ENCODE data around the gene NDUFS2. TPM values are rescaled to one million over a fixed set of nuclear protein-coding genes. Genes with fewer than 3 reads are reported as not detected.

Gene NDUFS2
- total and polyA plus RNA-seq, 3 experiments from 2014 or later, result 82.1 to 97.1 (median 93.5) TPM

DNA sequence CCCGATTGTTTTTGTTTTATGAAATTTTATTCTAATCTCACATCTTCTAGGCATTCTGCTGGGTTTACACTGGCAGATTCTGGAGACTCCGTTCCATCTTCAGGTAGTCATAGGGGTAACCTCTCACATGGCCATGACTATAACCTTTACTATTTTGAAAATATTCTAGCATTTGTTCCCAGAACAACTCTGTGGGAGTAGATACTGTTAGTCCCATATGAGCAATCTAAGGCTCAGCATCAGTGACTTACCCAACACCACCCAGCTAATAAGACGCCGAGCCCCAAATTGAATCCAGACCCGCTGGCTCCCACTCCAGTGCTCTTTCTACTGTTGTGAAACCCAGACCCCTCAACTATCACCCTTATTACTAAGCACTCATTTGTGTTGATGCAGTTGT is 13.1 kb upstream of the NDUFS2 start:
- Histone ChIP-seq H3K4me1 (ENCODE audit: insufficient read depth, low read length) (peaks cover 63% of the 10 kb centered on the region), H3K4me3 (ENCODE audit: low read length) (no peak overlapping the region), H3K27ac (ENCODE audit: low read depth, low read length) (no peak overlapping the region), H3K36me3 (ENCODE audit: insufficient read depth, low read length) (no peaks in the 10 kb centered on the region), H3K9me3 (ENCODE audit: low read length) (no peaks in the 10 kb centered on the region), H3K27me3 (ENCODE audit: insufficient read depth, low read length, poor library complexity, severe bottlenecking) (no peaks in the 10 kb centered on the region)
- H3K4me1 Mint-ChIP-seq, result peaks cover 57 to 78% (median 64%) of the 10 kb centered on the region in 3 donors
- peak overlapping the region in 7 of 8 donors; percentile 23 to 87 (median 59) for H3K27ac Mint-ChIP-seq
- peaks cover 0 to 6% (median 0%) of the 10 kb centered on the region in 3 donors for H3K36me3 Mint-ChIP-seq
- H3K27me3 Mint-ChIP-seq, result peaks cover 0 to 1% of the 10 kb centered on the region in 2 donors
- CTCF ChIA-PET, result interaction anchor here (1.1 to 5.0 kb wide), 4 partner anchors 12 to 36 kb away, joined by 3 to 42 read pairs (median 4); partner anchors contain the start of genes B4GALT3 and PPOX
- no peaks in the 10 kb centered on the region for H3K9me3 Mint-ChIP-seq
- POLR2A ChIA-PET, result interaction anchor here (1.5 kb wide), 1 partner anchor 13 kb away, joined by 3 read pairs; the partner anchor contains the start of gene NDUFS2
- H3K4me3 Mint-ChIP-seq, result no peak overlapping the region
- DNase-seq, result no peak

DNA sequence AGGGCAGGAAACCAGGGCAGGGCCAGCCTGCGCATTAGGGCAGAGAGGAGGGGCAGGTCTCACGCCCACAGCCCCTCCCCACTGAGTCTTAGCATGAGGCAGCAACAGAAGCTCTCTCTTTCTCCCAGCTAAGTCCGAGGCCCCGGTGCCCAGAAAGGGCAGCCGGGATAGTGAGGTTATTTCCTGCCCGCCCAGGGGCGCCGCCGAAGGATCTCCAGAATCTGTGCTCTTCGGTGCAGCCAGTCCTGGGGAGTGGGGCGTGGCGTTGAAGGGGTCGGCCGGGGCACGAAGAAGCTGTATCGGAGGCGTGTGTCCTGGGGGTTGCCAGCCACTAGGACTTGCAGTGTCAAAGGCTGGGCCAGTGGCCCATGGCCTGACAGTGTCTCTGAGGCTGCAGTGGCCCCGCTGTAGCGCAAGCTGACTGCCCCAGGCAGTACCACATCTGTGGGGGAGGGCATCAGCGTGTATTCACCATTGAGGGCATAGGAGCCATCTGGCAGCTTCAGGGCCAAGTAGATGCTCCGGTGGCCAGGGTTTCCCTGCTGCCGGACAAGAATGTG is 11.1 kb upstream of the NDUFS2 start:
- Histone ChIP-seq H3K27ac (ENCODE audit: low read depth, low read length) (no peak overlapping the region), H3K27me3 (ENCODE audit: insufficient read depth, low read length, poor library complexity, severe bottlenecking) (no peaks in the 10 kb centered on the region), H3K4me1 (ENCODE audit: insufficient read depth, low read length) (peaks cover 65% of the 10 kb centered on the region), H3K9me3 (ENCODE audit: low read length) (no peaks in the 10 kb centered on the region), H3K36me3 (ENCODE audit: insufficient read depth, low read length) (no peaks in the 10 kb centered on the region), H3K4me3 (ENCODE audit: low read length) (no peak overlapping the region)
- Mint-ChIP-seq H3K27me3 (peaks cover 0 to 3% of the 10 kb centered on the region in 2 donors), H3K4me1 (peaks cover 54 to 77% (median 62%) of the 10 kb centered on the region in 3 donors), H3K4me3 (no peak overlapping the region), H3K9me3 (no peaks in the 10 kb centered on the region), H3K27ac (no peak overlapping the region), H3K36me3 (peaks cover 0 to 2% (median 0%) of the 10 kb centered on the region in 3 donors)
- POLR2A ChIA-PET, result interaction anchor here (0.6 to 2.3 kb wide), 4 partner anchors 9 to 38 kb away, joined by 3 to 11 read pairs (median 6); partner anchors contain the start of gene NDUFS2
- DNase-seq, result no peak
- CTCF ChIA-PET, result interaction anchor here (1.0 to 5.0 kb wide), 13 partner anchors 9 to 209 kb away, joined by 3 to 71 read pairs (median 11); partner anchors contain the start of genes APOA2, B4GALT3, FCER1G and NDUFS2

DNA sequence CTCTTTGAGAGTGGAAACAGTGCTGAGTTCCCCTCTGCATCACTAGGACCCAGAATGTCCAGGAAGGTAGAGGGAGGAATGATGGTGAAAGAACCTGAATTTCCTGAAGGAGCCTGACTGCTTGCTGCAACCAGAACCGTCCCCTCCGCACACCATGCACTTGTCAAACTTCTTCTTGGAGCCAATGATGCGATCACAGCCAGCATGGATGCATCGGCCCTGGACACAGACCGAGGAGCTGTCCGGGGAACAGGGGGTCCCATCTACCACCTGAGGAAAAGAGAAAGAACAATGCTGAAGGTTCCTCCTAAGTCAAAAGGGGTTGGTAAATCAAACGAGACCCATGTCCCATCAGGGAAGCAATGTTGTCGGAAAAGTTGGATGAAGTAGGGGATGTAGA is 10.2 kb upstream of the NDUFS2 start:
- ChIA-PET CTCF (interaction anchor here (1.0 to 5.0 kb wide), 17 partner anchors 10 to 208 kb away, joined by 3 to 71 read pairs (median 9); partner anchors contain the start of genes APOA2, B4GALT3, DEDD and FCER1G), POLR2A (interaction anchor here (0.6 to 2.3 kb wide), 4 partner anchors 10 to 39 kb away, joined by 3 to 11 read pairs (median 6); partner anchors contain the start of gene NDUFS2)
- H3K4me1 Mint-ChIP-seq, result peaks cover 46 to 69% (median 53%) of the 10 kb centered on the region in 3 donors
- H3K36me3 ChIP-seq (ENCODE audit: insufficient read depth, low read length), result no peaks in the 10 kb centered on the region
- H3K9me3 ChIP-seq (ENCODE audit: low read length), result no peaks in the 10 kb centered on the region
- no peak overlapping the region for H3K27ac ChIP-seq (ENCODE audit: low read depth, low read length)
- no peak for DNase-seq
- peaks cover 0 to 2% (median 0%) of the 10 kb centered on the region in 3 donors for H3K36me3 Mint-ChIP-seq
- H3K4me1 ChIP-seq (ENCODE audit: insufficient read depth, low read length), result peaks cover 56% of the 10 kb centered on the region
- H3K4me3 ChIP-seq (ENCODE audit: low read length), result no peak overlapping the region
- peak overlapping the region in 3 of 8 donors; percentile 54 to 76 (median 66) for H3K27ac Mint-ChIP-seq
- no peaks in the 10 kb centered on the region for H3K9me3 Mint-ChIP-seq
- peaks cover 0 to 3% of the 10 kb centered on the region in 2 donors for H3K27me3 Mint-ChIP-seq
- no peaks in the 10 kb centered on the region for H3K27me3 ChIP-seq (ENCODE audit: insufficient read depth, low read length, poor library complexity, severe bottlenecking)
- H3K4me3 Mint-ChIP-seq, result no peak overlapping the region

DNA sequence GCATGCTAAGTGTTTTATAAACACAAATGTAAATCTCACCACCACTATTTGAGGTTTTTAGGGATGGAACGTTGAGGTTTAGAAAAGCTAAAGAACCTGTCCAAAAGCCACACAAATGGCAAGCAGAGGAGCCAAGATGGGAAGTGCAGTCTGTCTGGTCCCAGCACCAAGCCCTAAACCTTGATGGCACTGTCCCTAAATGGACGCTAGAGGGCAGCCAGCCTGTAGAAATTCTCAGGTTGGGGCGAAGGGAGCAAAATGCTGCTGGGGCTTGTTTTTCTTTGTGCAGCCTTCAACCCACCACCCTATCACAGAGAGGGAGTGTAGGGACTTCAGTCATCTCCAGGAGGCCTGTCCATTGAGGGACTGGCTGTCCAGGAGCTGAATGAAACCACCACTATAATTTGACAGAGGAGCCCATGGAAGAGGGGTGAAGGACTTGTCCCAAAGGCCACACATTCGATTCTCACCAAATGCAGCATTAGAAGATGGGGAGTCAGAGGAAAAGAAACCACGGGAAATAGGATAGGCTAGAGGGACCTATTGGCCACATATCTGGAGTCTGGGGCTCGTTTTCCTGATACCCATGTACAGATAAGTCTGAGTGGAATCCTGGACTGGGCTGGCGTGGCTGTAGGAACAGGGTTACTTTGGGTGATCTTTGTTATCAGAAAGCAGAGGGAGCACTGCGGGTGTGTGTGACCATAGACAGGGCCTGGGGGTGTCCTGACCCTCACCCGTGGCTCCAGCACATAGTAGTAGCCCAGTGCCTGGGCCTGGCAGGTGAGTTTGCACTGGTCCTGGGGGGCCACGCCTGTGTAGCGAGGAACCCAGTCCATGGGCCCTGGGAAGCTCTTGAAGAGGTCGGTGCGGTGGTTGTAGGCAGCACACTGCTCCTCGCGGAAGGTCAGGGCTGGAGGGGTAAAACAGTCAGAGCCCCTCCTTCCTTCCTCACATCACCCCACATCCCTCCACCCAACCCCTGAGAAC is 9.4 kb upstream of the NDUFS2 start:
- H3K27ac ChIP-seq (ENCODE audit: low read depth, low read length), result no peak overlapping the region
- peaks cover 0 to 2% (median 0%) of the 10 kb centered on the region in 3 donors for H3K36me3 Mint-ChIP-seq

DNA sequence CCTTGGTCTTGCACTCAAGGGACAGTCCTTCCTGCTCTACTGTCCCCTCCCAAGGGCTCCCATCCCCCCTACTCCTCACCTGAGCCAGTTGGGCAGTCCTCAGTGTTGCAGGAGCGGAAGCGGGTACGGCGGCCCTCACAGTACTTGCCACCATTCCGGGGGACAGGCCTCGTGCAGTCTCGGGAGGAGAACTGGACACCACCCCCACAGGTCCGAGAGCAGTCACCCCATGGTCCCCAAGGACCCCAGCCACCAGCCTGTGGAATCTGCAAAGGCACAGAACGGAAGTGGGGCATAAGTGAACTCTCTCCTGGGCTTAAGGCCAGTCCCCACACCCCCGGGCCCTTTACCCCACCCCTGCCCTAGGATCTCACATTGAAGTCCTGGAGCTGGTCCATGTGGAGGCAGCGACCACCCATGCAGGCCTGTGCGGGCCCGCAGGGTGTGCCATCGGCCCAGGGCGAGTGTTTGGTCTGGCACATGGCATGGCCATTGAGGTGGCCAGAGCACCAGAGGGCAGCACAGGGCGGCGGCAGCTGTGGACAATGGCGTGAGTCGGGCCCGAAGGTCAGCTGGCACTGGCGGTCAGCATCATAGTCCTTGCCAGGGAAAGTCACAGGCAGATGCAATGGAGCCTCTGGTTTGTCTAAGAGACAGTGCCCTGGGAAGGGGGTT is 8.5 kb upstream of the NDUFS2 start:
- Histone ChIP-seq H3K9me3 (ENCODE audit: low read length) (no peaks in the 10 kb centered on the region), H3K36me3 (ENCODE audit: insufficient read depth, low read length) (no peaks in the 10 kb centered on the region), H3K4me3 (ENCODE audit: low read length) (no peak overlapping the region), H3K4me1 (ENCODE audit: insufficient read depth, low read length) (peaks cover 40% of the 10 kb centered on the region), H3K27me3 (ENCODE audit: insufficient read depth, low read length, poor library complexity, severe bottlenecking) (no peaks in the 10 kb centered on the region), H3K27ac (ENCODE audit: low read depth, low read length) (no peak overlapping the region)
- POLR2A ChIA-PET, result interaction anchor here (1.0 kb wide), 1 partner anchor 28 kb away, joined by 3 read pairs; the partner anchor contains the start of gene PPOX
- H3K9me3 Mint-ChIP-seq, result no peaks in the 10 kb centered on the region
- H3K27ac Mint-ChIP-seq, result peak overlapping the region in 3 of 8 donors; percentile 58 to 80 (median 75)
- H3K4me3 Mint-ChIP-seq, result no peak overlapping the region
- no peak for DNase-seq
- CTCF ChIA-PET, result interaction anchor here (1.0 to 5.0 kb wide), 12 partner anchors 9 to 61 kb away, joined by 3 to 71 read pairs (median 10); partner anchors contain the start of genes APOA2, B4GALT3, DEDD and FCER1G
- peaks cover 0 to 2% of the 10 kb centered on the region in 2 donors for H3K27me3 Mint-ChIP-seq
- H3K4me1 Mint-ChIP-seq, result peaks cover 36 to 54% (median 39%) of the 10 kb centered on the region in 3 donors
- H3K36me3 Mint-ChIP-seq, result peaks cover 0 to 2% (median 0%) of the 10 kb centered on the region in 3 donors

More for the DNA sequence above, 9.4 kb upstream of the NDUFS2 start:
- no peaks in the 10 kb centered on the region for H3K36me3 ChIP-seq (ENCODE audit: insufficient read depth, low read length)
- H3K4me3 ChIP-seq (ENCODE audit: low read length), result no peak overlapping the region
- peak; percentile 43 to 76 (median 63) for DNase-seq
- Mint-ChIP-seq H3K4me3 (peak overlapping the region in 5 of 7 donors; percentile 13 to 86 (median 61)), H3K4me1 (peaks cover 40 to 61% (median 45%) of the 10 kb centered on the region in 3 donors), H3K27me3 (peaks cover 0 to 3% of the 10 kb centered on the region in 2 donors), H3K27ac (peak overlapping the region; percentile 67 to 99 (median 90)), H3K9me3 (no peaks in the 10 kb centered on the region)
- no peaks in the 10 kb centered on the region for H3K27me3 ChIP-seq (ENCODE audit: insufficient read depth, low read length, poor library complexity, severe bottlenecking)
- H3K4me1 ChIP-seq (ENCODE audit: insufficient read depth, low read length), result peaks cover 48% of the 10 kb centered on the region
- H3K9me3 ChIP-seq (ENCODE audit: low read length), result no peaks in the 10 kb centered on the region
- ChIA-PET CTCF (interaction anchor here (0.6 to 5.0 kb wide), 17 partner anchors 10 to 182 kb away, joined by 3 to 71 read pairs (median 7); partner anchors contain the start of genes APOA2, B4GALT3, DEDD and FCER1G), POLR2A (interaction anchor here (2.0 to 2.3 kb wide), 2 partner anchors 9 to 10 kb away, joined by 7 to 11 read pairs; partner anchors contain the start of gene NDUFS2)

DNA sequence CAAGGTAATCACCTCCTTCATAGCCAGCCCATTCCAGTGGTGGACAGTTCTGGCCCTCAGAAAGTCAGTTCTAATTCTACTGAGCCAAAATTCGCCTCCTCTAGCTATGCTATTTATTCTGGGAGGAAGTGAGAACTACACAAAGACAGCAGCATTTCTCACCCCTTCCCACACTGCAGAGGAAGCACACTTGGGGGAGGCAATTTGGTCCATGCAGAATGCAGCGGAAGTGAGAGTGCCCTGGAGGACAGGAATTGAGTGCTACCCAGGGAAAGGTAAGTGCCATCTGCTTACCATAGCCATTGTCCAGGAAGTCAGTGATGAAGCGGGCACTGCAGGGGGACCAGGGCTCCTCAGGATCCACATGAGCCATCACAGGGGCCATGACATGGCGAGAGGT is 7.0 kb upstream of the NDUFS2 start:
- H3K4me1 ChIP-seq (ENCODE audit: insufficient read depth, low read length), result peaks cover 40% of the 10 kb centered on the region
- Mint-ChIP-seq H3K4me3 (peak overlapping the region; percentile 12 to 67 (median 38)), H3K27me3 (peaks cover 0 to 2% of the 10 kb centered on the region in 2 donors), H3K4me1 (peaks cover 32 to 54% (median 38%) of the 10 kb centered on the region in 3 donors), H3K36me3 (peaks cover 0 to 2% (median 0%) of the 10 kb centered on the region in 3 donors), H3K9me3 (no peaks in the 10 kb centered on the region), H3K27ac (peak overlapping the region; percentile 38 to 94 (median 82))
- no peak for DNase-seq
- POLR2A ChIA-PET, result no interaction called here
- no peak overlapping the region for H3K27ac ChIP-seq (ENCODE audit: low read depth, low read length)
- H3K36me3 ChIP-seq (ENCODE audit: insufficient read depth, low read length), result no peaks in the 10 kb centered on the region
- H3K4me3 ChIP-seq (ENCODE audit: low read length), result no peak overlapping the region
- H3K27me3 ChIP-seq (ENCODE audit: insufficient read depth, low read length, poor library complexity, severe bottlenecking), result no peaks in the 10 kb centered on the region
- no peaks in the 10 kb centered on the region for H3K9me3 ChIP-seq (ENCODE audit: low read length)
- CTCF ChIA-PET, result interaction anchor here (1.0 to 4.4 kb wide), 5 partner anchors 13 to 30 kb away, joined by 3 to 71 read pairs (median 7); partner anchors contain the start of genes PPOX and TOMM40L

DNA sequence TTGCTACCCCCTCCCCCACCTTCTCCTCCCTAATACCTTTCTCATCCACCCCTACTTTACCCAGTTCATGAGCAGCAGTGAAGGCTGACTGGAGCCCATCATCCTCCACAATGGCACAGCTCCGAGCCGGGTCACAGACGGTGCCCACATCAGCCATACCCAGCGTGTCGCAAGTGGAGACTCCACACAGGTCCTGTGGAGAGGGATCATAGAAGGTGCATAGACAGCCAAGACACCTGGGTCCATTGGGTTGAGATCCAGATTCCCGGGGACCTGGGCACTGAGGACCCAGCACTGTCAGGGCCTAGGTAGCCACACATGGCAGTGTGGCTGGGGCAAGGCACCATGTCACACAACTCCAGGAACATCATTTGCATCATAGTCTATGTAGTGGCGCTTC is 6.1 kb upstream of the NDUFS2 start:
- CTCF ChIA-PET, result interaction anchor here (1.2 to 2.2 kb wide), 2 partner anchors 29 to 30 kb away, joined by 4 to 7 read pairs; partner anchors contain the start of genes PPOX and TOMM40L
- no peak for DNase-seq
- POLR2A ChIA-PET, result no interaction called here
- Mint-ChIP-seq H3K27me3 (peaks cover 0 to 2% of the 10 kb centered on the region in 2 donors), H3K27ac (peak overlapping the region in 3 of 8 donors; percentile 38 to 83 (median 66)), H3K4me1 (peaks cover 42 to 60% (median 48%) of the 10 kb centered on the region in 3 donors), H3K4me3 (no peak overlapping the region), H3K9me3 (no peaks in the 10 kb centered on the region), H3K36me3 (peaks cover 0 to 2% (median 0%) of the 10 kb centered on the region in 3 donors)
- H3K4me1 ChIP-seq (ENCODE audit: insufficient read depth, low read length), result peaks cover 49% of the 10 kb centered on the region
- H3K27ac ChIP-seq (ENCODE audit: low read depth, low read length), result no peak overlapping the region
- H3K27me3 ChIP-seq (ENCODE audit: insufficient read depth, low read length, poor library complexity, severe bottlenecking), result no peaks in the 10 kb centered on the region
- H3K36me3 ChIP-seq (ENCODE audit: insufficient read depth, low read length), result no peaks in the 10 kb centered on the region
- H3K9me3 ChIP-seq (ENCODE audit: low read length), result no peaks in the 10 kb centered on the region
- no peak overlapping the region for H3K4me3 ChIP-seq (ENCODE audit: low read length)

All from CD8-positive, alpha-beta memory T cell (primary cell).